Smooth muscle cell (in vitro differentiated cells): Measurements from ENCODE around the gene NLRP9. TPM values are rescaled to one million over a fixed set of nuclear protein-coding genes. Genes with fewer than 3 reads are reported as not detected.

Source experiments
- DNase-seq: peaks from one replicate; lab custom pipeline; 2025; ENCODE audit not compliant: unreplicated experiment; lab: John Stamatoyannopoulos, UW
- H2AFZ ChIP-seq: fragments of 200-600 bp; sonication (generic); 2 replicates; pipeline ENCODE4 v1.6.0; 2016; ENCODE audit warnings: antibody characterized with exemption, low read depth, mild to moderate bottlenecking
- H3F3A ChIP-seq: fragments of 200-600 bp; sonication (generic); 2 replicates; pipeline ENCODE4 v1.6.0; 2017; ENCODE audit warnings: antibody characterized with exemption, low read depth
- H3K27ac ChIP-seq: fragments of 200-600 bp; sonication (generic); 2 replicates; pipeline ENCODE4 v1.5.1; 2016; ENCODE audit warnings: low read depth, mild to moderate bottlenecking
- H3K27me3 ChIP-seq: fragments of 200-600 bp; sonication (generic); 2 replicates; pipeline ENCODE4 v1.6.1; 2016; ENCODE audit warnings: low read depth, mild to moderate bottlenecking
- H3K36me3 ChIP-seq: fragments of 200-600 bp; sonication (generic); 2 replicates; pipeline ENCODE4 v1.5.1; 2016; ENCODE audit warnings: low read depth
- H3K4me1 ChIP-seq: fragments of 200-600 bp; sonication (generic); 2 replicates; pipeline ENCODE4 v1.5.1; 2016; ENCODE audit warnings: low read depth
- H3K4me2 ChIP-seq: fragments of 200-600 bp; sonication (generic); 2 replicates; pipeline ENCODE4 v1.6.0; 2016; ENCODE audit warnings: mild to moderate bottlenecking
- H3K4me3 ChIP-seq: fragments of 200-600 bp; sonication (generic); 2 replicates; pipeline ENCODE4 v1.5.1; 2016; ENCODE audit warnings: mild to moderate bottlenecking
- H3K79me2 ChIP-seq: fragments of 200-600 bp; sonication (generic); 2 replicates; pipeline ENCODE4 v1.6.0; 2016; ENCODE audit warnings: low read depth, mild to moderate bottlenecking
- H3K9ac ChIP-seq: fragments of 200-600 bp; sonication (generic); 2 replicates; pipeline ENCODE4 v1.6.0; 2016; ENCODE audit warnings: low read depth
- H3K9me3 ChIP-seq: fragments of 200-600 bp; sonication (generic); replicated peaks from 2 replicates; pipeline ENCODE4 v1.5.1; 2016; ENCODE audit warnings: low read depth
- H4K20me1 ChIP-seq: fragments of 200-600 bp; sonication (generic); 2 replicates; pipeline ENCODE4 v1.6.0; 2016; ENCODE audit warnings: low read depth
- CTCF ChIP-seq: fragments of 200-600 bp; sonication (generic); IDR thresholded peaks from 2 replicates; pipeline ENCODE4 v1.5.1; 2017; ENCODE audit warnings: borderline replicate concordance, mild to moderate bottlenecking, antibody characterized with exemption; ENCODE audit not compliant: insufficient read depth, poor library complexity, severe bottlenecking
- WGBS: methylation state at CpG from one replicate; pipeline ENCODE4 v1.1.7; 2016; ENCODE audit warnings: low lambda C conversion rate; 5-methylcytosine and 5-hydroxymethylcytosine counted together
- polyA plus RNA-seq: library from polyadenylated mRNA; unstranded; fragments of >200 nt; fragmentation: Nextera tagmentation; extraction: Ambion mirVana; gene quantifications from 2 replicates; pipeline ENCODE4 v1.2.1, GENCODE V29; 2016
- total RNA-seq: library from RNA; depleted of rRNA; stranded (reverse); fragments of >200 nt; gene quantifications from 2 replicates; pipeline ENCODE4 v1.2.3, GENCODE V29; 2014

The NLRP9 gene
- total and polyA plus RNA-seq, 2 experiments from 2014 or later: 0.07 TPM; not detected in 1

- Histone ChIP-seq H3K4me2 (no peak overlapping the region), H3K27ac (no peak overlapping the region), H3K79me2 (peaks cover 77% of the 10 kb centered on the region), H3K9ac (no peak overlapping the region), H2AFZ (no peak overlapping the region), H3F3A (no peaks in the 10 kb centered on the region), H3K4me3 (no peak overlapping the region), H3K4me1 (no peaks in the 10 kb centered on the region), H3K9me3 (no peaks in the 10 kb centered on the region), H4K20me1 (peaks cover 98% of the 10 kb centered on the region), H3K27me3 (no peaks in the 10 kb centered on the region), H3K36me3 (no peaks in the 10 kb centered on the region)
- no peak for TF ChIP-seq CTCF
- DNase-seq: no peak
- 96% methylated on average over 22 of the region's 22 CpGs for WGBS
Observed at GRCh38 chr19:55683449-55684261, 54.5 kb downstream of the NLRP9 start.

GRCh38 chr19:55681131-55682092 lies 56.8 kb downstream of the NLRP9 start:
- H3K9me3 ChIP-seq: no peaks in the 10 kb centered on the region
- no peak overlapping the region for H3K9ac ChIP-seq
- H3K36me3 ChIP-seq: no peaks in the 10 kb centered on the region
- no peak for DNase-seq
- 94% methylated on average over 9 of the region's 9 CpGs for WGBS
- no peak overlapping the region for H2AFZ ChIP-seq
- no peak overlapping the region for H3K4me2 ChIP-seq
- H3K4me3 ChIP-seq: no peak overlapping the region
- peaks cover 5% of the 10 kb centered on the region for H3K4me1 ChIP-seq
- H3K79me2 ChIP-seq: peaks cover 94% of the 10 kb centered on the region
- peaks cover 98% of the 10 kb centered on the region for H4K20me1 ChIP-seq
- no peak overlapping the region for H3K27ac ChIP-seq
- no peaks in the 10 kb centered on the region for H3F3A ChIP-seq
- no peak for TF ChIP-seq CTCF
- H3K27me3 ChIP-seq: no peaks in the 10 kb centered on the region

- peaks cover 93% of the 10 kb centered on the region for H4K20me1 ChIP-seq
- peaks cover 5% of the 10 kb centered on the region for H3K4me1 ChIP-seq
- H3K27me3 ChIP-seq: no peaks in the 10 kb centered on the region
- H2AFZ ChIP-seq: no peak overlapping the region
- H3K36me3 ChIP-seq: no peaks in the 10 kb centered on the region
- no peak for DNase-seq
- 98% methylated on average over 19 of the region's 20 CpGs for WGBS
- no peak overlapping the region for H3K9ac ChIP-seq
- H3K4me2 ChIP-seq: no peak overlapping the region
- TF ChIP-seq CTCF: no peak
- H3F3A ChIP-seq: no peaks in the 10 kb centered on the region
- peaks cover 96% of the 10 kb centered on the region for H3K79me2 ChIP-seq
- no peak overlapping the region for H3K4me3 ChIP-seq
- H3K9me3 ChIP-seq: no peaks in the 10 kb centered on the region
- H3K27ac ChIP-seq: no peak overlapping the region
Observed at GRCh38 chr19:55680339-55681130, 57.7 kb downstream of the NLRP9 start.
